ENCODE data around the gene PPIG.

DNA sequence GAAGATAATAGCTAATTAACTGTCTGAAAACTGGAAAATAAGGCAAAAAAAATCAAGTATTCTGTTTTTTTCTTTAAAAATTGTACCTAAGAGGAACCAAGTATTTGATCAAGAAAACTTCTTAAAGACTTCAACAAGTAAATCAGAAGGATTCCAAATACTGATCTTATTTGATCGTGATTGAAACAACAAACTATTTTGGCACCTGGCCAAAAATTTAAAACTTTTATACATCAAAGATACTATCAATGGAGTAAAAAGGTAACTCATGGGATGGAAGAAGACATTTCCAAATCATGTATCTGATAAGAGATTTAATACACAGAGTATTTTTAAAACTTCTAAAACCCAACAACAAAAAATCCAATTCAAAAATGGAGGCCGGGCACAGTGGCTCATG, 63.3 kb downstream of the PPIG start:
- TF ChIP-seq, protein P1, sequence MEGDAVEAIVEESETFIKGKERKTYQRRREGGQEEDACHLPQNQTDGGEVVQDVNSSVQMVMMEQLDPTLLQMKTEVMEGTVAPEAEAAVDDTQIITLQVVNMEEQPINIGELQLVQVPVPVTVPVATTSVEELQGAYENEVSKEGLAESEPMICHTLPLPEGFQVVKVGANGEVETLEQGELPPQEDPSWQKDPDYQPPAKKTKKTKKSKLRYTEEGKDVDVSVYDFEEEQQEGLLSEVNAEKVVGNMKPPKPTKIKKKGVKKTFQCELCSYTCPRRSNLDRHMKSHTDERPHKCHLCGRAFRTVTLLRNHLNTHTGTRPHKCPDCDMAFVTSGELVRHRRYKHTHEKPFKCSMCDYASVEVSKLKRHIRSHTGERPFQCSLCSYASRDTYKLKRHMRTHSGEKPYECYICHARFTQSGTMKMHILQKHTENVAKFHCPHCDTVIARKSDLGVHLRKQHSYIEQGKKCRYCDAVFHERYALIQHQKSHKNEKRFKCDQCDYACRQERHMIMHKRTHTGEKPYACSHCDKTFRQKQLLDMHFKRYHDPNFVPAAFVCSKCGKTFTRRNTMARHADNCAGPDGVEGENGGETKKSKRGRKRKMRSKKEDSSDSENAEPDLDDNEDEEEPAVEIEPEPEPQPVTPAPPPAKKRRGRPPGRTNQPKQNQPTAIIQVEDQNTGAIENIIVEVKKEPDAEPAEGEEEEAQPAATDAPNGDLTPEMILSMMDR (conservative IDR thresholded peaks at IDR 0.05): no peak
- no peak for TF ChIP-seq EZH2 (IDR thresholded peaks at IDR 0.05; ENCODE audit: low read depth)

Data from PC-9 (cell line).